Cardiac muscle cell (in vitro differentiated cells and primary cell): ENCODE results near the gene BTD. TPM values are rescaled to one million over a fixed set of nuclear protein-coding genes. Genes with fewer than 3 reads are reported as not detected.

Experiments used
- DNase-seq, 2 donors: peaks; one replicate each; pipeline versions ENCODE4 v3.0.0 to v3.0.0-alpha.2; 2010 to 2017; ENCODE audit warnings: low read depth in 1 of 2, low spot score in 1 of 2
- H3K27ac ChIP-seq: fragments of 200-600 bp; sonication (generic); 2 replicates; pipeline ENCODE4 v1.5.1; 2016
- H3K27me3 ChIP-seq: fragments of 200-600 bp; sonication (generic); 2 replicates; pipeline ENCODE4 v1.6.0; 2016; ENCODE audit warnings: control low read depth
- H3K36me3 ChIP-seq: fragments of 200-600 bp; sonication (generic); 2 replicates; pipeline ENCODE4 v1.5.1; 2016; ENCODE audit warnings: control low read depth
- H3K4me1 ChIP-seq: fragments of 200-600 bp; sonication (generic); 2 replicates; pipeline ENCODE4 v1.8.1; 2017; ENCODE audit warnings: low read depth, mild to moderate bottlenecking, mixed run types
- H3K4me3 ChIP-seq: fragments of 200-600 bp; sonication (generic); 2 replicates; pipeline ENCODE4 v1.5.1; 2016; ENCODE audit warnings: mild to moderate bottlenecking
- H3K9me3 ChIP-seq: fragments of 200-600 bp; sonication (generic); 2 replicates; pipeline ENCODE4 v1.5.1; 2017; ENCODE audit warnings: low read depth, mild to moderate bottlenecking, control low read depth
- CTCF ChIP-seq: IDR thresholded peaks from 2 replicates; pipeline ENCODE4 v1.5.1; 2012; ENCODE audit warnings: low read depth, mild to moderate bottlenecking, low read length
- polyA plus RNA-seq: library from polyadenylated mRNA; unstranded; fragments of >200 nt; fragmentation: Nextera tagmentation; extraction: Ambion mirVana; gene quantifications from 2 replicates; pipeline ENCODE4 v1.2.1, GENCODE V29; 2016
- total RNA-seq: library from RNA; depleted of rRNA; stranded (reverse); fragments of >200 nt; gene quantifications from 2 replicates; pipeline ENCODE4 v1.2.3, GENCODE V29; 2016

BTD gene
- total and polyA plus RNA-seq, 2 experiments from 2014 or later: 9.4 to 14.4 TPM

- H3K36me3 ChIP-seq: no peaks in the 10 kb centered on the region
- H3K4me3 ChIP-seq: no peak overlapping the region
- H3K27me3 ChIP-seq: no peaks in the 10 kb centered on the region
- H3K27ac ChIP-seq: no peak overlapping the region
- no peaks in the 10 kb centered on the region for H3K9me3 ChIP-seq
- no peaks in the 10 kb centered on the region for H3K4me1 ChIP-seq
- no peak for TF ChIP-seq CTCF
- DNase-seq: peak in 1 of 2 donors; percentile 68
Observed at GRCh38 chr3:15638193-15638890, 36.8 kb downstream of the BTD start.

GRCh38 chr3:15638891-15639262, 37.3 kb downstream of the BTD start:
- H3K27ac ChIP-seq: no peak overlapping the region

GRCh38 chr3:15645246-15645645, 43.7 kb downstream of the BTD start:
- no peak overlapping the region for H3K27ac ChIP-seq
- H3K4me3 ChIP-seq: no peak overlapping the region
- no peaks in the 10 kb centered on the region for H3K9me3 ChIP-seq
- DNase-seq: no peak
- H3K27me3 ChIP-seq: no peaks in the 10 kb centered on the region
- no peaks in the 10 kb centered on the region for H3K36me3 ChIP-seq
- no peak for TF ChIP-seq CTCF
- no peaks in the 10 kb centered on the region for H3K4me1 ChIP-seq

More at GRCh38 chr3:15638891-15639262, 37.3 kb downstream of the BTD start:
- Histone ChIP-seq H3K36me3 (no peaks in the 10 kb centered on the region), H3K4me3 (no peak overlapping the region), H3K4me1 (no peaks in the 10 kb centered on the region), H3K9me3 (no peaks in the 10 kb centered on the region), H3K27me3 (no peaks in the 10 kb centered on the region)
- DNase-seq: no peak
- no peak for TF ChIP-seq CTCF

- no peak overlapping the region for H3K4me3 ChIP-seq
- no peaks in the 10 kb centered on the region for H3K9me3 ChIP-seq
- H3K36me3 ChIP-seq: no peaks in the 10 kb centered on the region
- H3K27me3 ChIP-seq: no peaks in the 10 kb centered on the region
- H3K27ac ChIP-seq: no peak overlapping the region
- DNase-seq: peak in 1 of 2 donors; percentile 84
- no peak for TF ChIP-seq CTCF
- H3K4me1 ChIP-seq: no peaks in the 10 kb centered on the region
Observed at GRCh38 chr3:15645740-15646501, 44.4 kb downstream of the BTD start.

- no peak for TF ChIP-seq CTCF
- Histone ChIP-seq H3K27me3 (no peaks in the 10 kb centered on the region), H3K9me3 (no peaks in the 10 kb centered on the region), H3K36me3 (no peaks in the 10 kb centered on the region), H3K4me3 (no peak overlapping the region), H3K27ac (no peak overlapping the region), H3K4me1 (no peaks in the 10 kb centered on the region)
- peak in 1 of 2 donors; percentile 95 for DNase-seq
Observed at GRCh38 chr3:15646851-15647511, 45.4 kb downstream of the BTD start.
